ENCODE data around the gene IGSF5.
"Not testable (repeated sequence)": the region's sequence is repeated elsewhere in the genome, so short reads cannot be mapped to it uniquely, and the experiment has no call there.

Gene IGSF5

GRCh38 chr21:39736716-39737115, 8.3 kb upstream of the IGSF5 start:
- in situ Hi-C loops (cut with MboI; ENCODE audit: low sequenced_read_pairs), result no loop called here

- in situ Hi-C loops (cut with MboI; ENCODE audit: low sequenced_read_pairs), result no loop called here
Measured at GRCh38 chr21:39737376-39738000, 7.5 kb upstream of the IGSF5 start.

GRCh38 chr21:39738566-39738965, 6.4 kb upstream of the IGSF5 start:
- in situ Hi-C loops (cut with MboI; ENCODE audit: low sequenced_read_pairs), result no loop called here

GRCh38 chr21:39739531-39739930, 5.5 kb upstream of the IGSF5 start:
- in situ Hi-C loops (cut with MboI; ENCODE audit: low sequenced_read_pairs), result not testable (repeated sequence)

GRCh38 chr21:39742561-39742960, 2.4 kb upstream of the IGSF5 start:
- in situ Hi-C loops (cut with MboI; ENCODE audit: low sequenced_read_pairs), result not testable (repeated sequence)

- in situ Hi-C loops (cut with MboI; ENCODE audit: low sequenced_read_pairs), result not testable (repeated sequence)
Measured at GRCh38 chr21:39745332-39745731, 349 bp downstream of the IGSF5 start.

- in situ Hi-C loops (cut with MboI; ENCODE audit: low sequenced_read_pairs), result no loop called here
Measured at GRCh38 chr21:39750670-39751069, 5.7 kb downstream of the IGSF5 start.

- in situ Hi-C loops (cut with MboI; ENCODE audit: low sequenced_read_pairs), result no loop called here
Measured at GRCh38 chr21:39754811-39755210, 9.8 kb downstream of the IGSF5 start.

GRCh38 chr21:39756285-39756684, 11.3 kb downstream of the IGSF5 start:
- in situ Hi-C loops (cut with MboI; ENCODE audit: low sequenced_read_pairs), result no loop called here

- in situ Hi-C loops (cut with MboI; ENCODE audit: low sequenced_read_pairs), result no loop called here
Measured at GRCh38 chr21:39763272-39763970, 18.4 kb downstream of the IGSF5 start.

GRCh38 chr21:39774227-39774626, 29.2 kb downstream of the IGSF5 start:
- in situ Hi-C loops (cut with MboI; ENCODE audit: low sequenced_read_pairs), result no loop called here

GRCh38 chr21:39775816-39776215, 30.8 kb downstream of the IGSF5 start:
- in situ Hi-C loops (cut with MboI; ENCODE audit: low sequenced_read_pairs), result no loop called here

- in situ Hi-C loops (cut with MboI; ENCODE audit: low sequenced_read_pairs), result no loop called here
Measured at GRCh38 chr21:39776589-39776988, 31.6 kb downstream of the IGSF5 start.

- in situ Hi-C loops (cut with MboI; ENCODE audit: low sequenced_read_pairs), result no loop called here
Measured at GRCh38 chr21:39781331-39781730, 36.3 kb downstream of the IGSF5 start.

- in situ Hi-C loops (cut with MboI; ENCODE audit: low sequenced_read_pairs), result no loop called here
Measured at GRCh38 chr21:39788383-39788782, 43.4 kb downstream of the IGSF5 start.

GRCh38 chr21:39796466-39796865, 51.5 kb downstream of the IGSF5 start:
- in situ Hi-C loops (cut with MboI; ENCODE audit: low sequenced_read_pairs), result no loop called here

GRCh38 chr21:39799178-39799577, 54.2 kb downstream of the IGSF5 start:
- in situ Hi-C loops (cut with MboI; ENCODE audit: low sequenced_read_pairs), result no loop called here

- in situ Hi-C loops (cut with MboI; ENCODE audit: low sequenced_read_pairs), result no loop called here
Measured at GRCh38 chr21:39800311-39800710, 55.3 kb downstream of the IGSF5 start.

GRCh38 chr21:39802217-39802616, 57.2 kb downstream of the IGSF5 start:
- in situ Hi-C loops (cut with MboI; ENCODE audit: low sequenced_read_pairs), result no loop called here

GRCh38 chr21:39803393-39803792, 58.4 kb downstream of the IGSF5 start:
- in situ Hi-C loops (cut with MboI; ENCODE audit: low sequenced_read_pairs), result no loop called here

- in situ Hi-C loops (cut with MboI; ENCODE audit: low sequenced_read_pairs), result no loop called here
Measured at GRCh38 chr21:39804240-39804639, 59.3 kb downstream of the IGSF5 start.

- in situ Hi-C loops (cut with MboI; ENCODE audit: low sequenced_read_pairs), result no loop called here
Measured at GRCh38 chr21:39805983-39806382, 61.0 kb downstream of the IGSF5 start.

- in situ Hi-C loops (cut with MboI; ENCODE audit: low sequenced_read_pairs), result no loop called here
Measured at GRCh38 chr21:39807738-39808137, 62.8 kb downstream of the IGSF5 start.
